ENCODE results near the gene AP4M1. TPM values are rescaled to one million over a fixed set of nuclear protein-coding genes. Genes with fewer than 3 reads are reported as not detected.
"Not testable (repeated sequence)": the region's sequence is repeated elsewhere in the genome, so short reads cannot be mapped to it uniquely, and the experiment has no call there.

Gene AP4M1
- polyA plus RNA-seq, 1 experiment = 26.1 TPM

- CTCF ChIA-PET = interaction anchor here (0.6 to 5.4 kb wide), 31 partner anchors 9 to 317 kb away, joined by 3 to 65 read pairs (median 5); partner anchors contain the start of genes AP4M1, GAL3ST4, LAMTOR4 and PVRIG
Measured at GRCh38 chr7:100132697-100133151, 31.3 kb downstream of the AP4M1 start.

GRCh38 chr7:100137851-100138760, 36.7 kb downstream of the AP4M1 start:
- Histone ChIP-seq H3K27ac (ENCODE audit: low read depth, low read length) (no peak overlapping the region), H3K27me3 (ENCODE audit: control insufficient read depth, insufficient read depth, low read length) (peaks cover 3% of the 10 kb centered on the region), H3K9me3 (ENCODE audit: control insufficient read depth, insufficient read depth, low read length) (no peaks in the 10 kb centered on the region), H3K4me3 (ENCODE audit: low read depth, low read length) (no peak overlapping the region)
- no peak for TF ChIP-seq CTCF (IDR thresholded peaks at IDR 0.05; ENCODE audit: low read depth, low read length)
- CTCF ChIA-PET = interaction anchor here (1.3 to 1.4 kb wide), 2 partner anchors 52 to 80 kb away, joined by 3 to 6 read pairs; no protein-coding TSS in a partner anchor
- DNase-seq (ENCODE audit: low read depth, low spot score) = no peak
- POLR2A ChIA-PET = no interaction called here

More at GRCh38 chr7:100132697-100133151, 31.3 kb downstream of the AP4M1 start:
- Histone ChIP-seq H3K27me3 (ENCODE audit: control insufficient read depth, insufficient read depth, low read length) (no peaks in the 10 kb centered on the region), H3K27ac (ENCODE audit: low read depth, low read length) (no peak overlapping the region), H3K9me3 (ENCODE audit: control insufficient read depth, insufficient read depth, low read length) (no peaks in the 10 kb centered on the region), H3K4me3 (ENCODE audit: low read depth, low read length) (no peak overlapping the region)
- POLR2A ChIA-PET = no interaction called here
- no peak for DNase-seq (ENCODE audit: low read depth, low spot score)
- TF ChIP-seq CTCF (IDR thresholded peaks at IDR 0.05; ENCODE audit: low read depth, low read length) = peak; percentile 98

- CTCF ChIA-PET = interaction anchor here (2.0 to 2.3 kb wide), 2 partner anchors 8 to 10 kb away, joined by 7 to 30 read pairs; no protein-coding TSS in a partner anchor
- H3K4me3 ChIP-seq (ENCODE audit: low read depth, low read length) = no peak overlapping the region
- POLR2A ChIA-PET = no interaction called here
- no peak for DNase-seq (ENCODE audit: low read depth, low spot score)
- no peaks in the 10 kb centered on the region for H3K9me3 ChIP-seq (ENCODE audit: control insufficient read depth, insufficient read depth, low read length)
- TF ChIP-seq CTCF (IDR thresholded peaks at IDR 0.05; ENCODE audit: low read depth, low read length) = no peak
- H3K27ac ChIP-seq (ENCODE audit: low read depth, low read length) = no peak overlapping the region
- peaks cover 3% of the 10 kb centered on the region for H3K27me3 ChIP-seq (ENCODE audit: control insufficient read depth, insufficient read depth, low read length)
Measured at GRCh38 chr7:100141555-100141949, 40.1 kb downstream of the AP4M1 start.

GRCh38 chr7:100142461-100142860, 41.0 kb downstream of the AP4M1 start:
- Histone ChIP-seq H3K27ac (ENCODE audit: low read depth, low read length) (no peak overlapping the region), H3K27me3 (ENCODE audit: control insufficient read depth, insufficient read depth, low read length) (peaks cover 3% of the 10 kb centered on the region), H3K4me3 (ENCODE audit: low read depth, low read length) (no peak overlapping the region), H3K9me3 (ENCODE audit: control insufficient read depth, insufficient read depth, low read length) (no peaks in the 10 kb centered on the region)
- no peak for TF ChIP-seq CTCF (IDR thresholded peaks at IDR 0.05; ENCODE audit: low read depth, low read length)
- ChIA-PET CTCF (interaction anchor here (2.0 to 2.3 kb wide), 2 partner anchors 9 to 11 kb away, joined by 7 to 30 read pairs; no protein-coding TSS in a partner anchor), POLR2A (no interaction called here)
- no peak for DNase-seq (ENCODE audit: low read depth, low spot score)

- H3K9me3 ChIP-seq (ENCODE audit: control insufficient read depth, insufficient read depth, low read length); H3K27ac ChIP-seq (ENCODE audit: low read depth, low read length); DNase-seq (ENCODE audit: low read depth, low spot score); H3K27me3 ChIP-seq (ENCODE audit: control insufficient read depth, insufficient read depth, low read length); H3K4me3 ChIP-seq (ENCODE audit: low read depth, low read length); POLR2A ChIA-PET: not testable (repeated sequence)
- CTCF ChIA-PET = interaction anchor here (0.6 to 3.2 kb wide), 3 partner anchors 11 to 202 kb away, joined by 3 to 32 read pairs (median 3); no protein-coding TSS in a partner anchor
Measured at GRCh38 chr7:100146350-100146749, 44.9 kb downstream of the AP4M1 start.
